GM18507 (cell line): ENCODE data around the gene NSUN4.
A peak's percentile ranks its signal among the peaks of the same experiment; 100 is the strongest.
"Not testable (repeated sequence)": the region's sequence is repeated elsewhere in the genome, so short reads cannot be mapped to it uniquely, and the experiment has no call there.

ENCODE experiments used
- DNase-seq: peaks from one replicate; pipeline ENCODE4 v3.0.0; 2011; ENCODE audit warnings: low read depth; ENCODE audit not compliant: insufficient read length; ENCODE audit errors: extremely low spot score
- FAIRE-seq: peaks from 2 replicates; lab custom pipeline; 2011; peaks lifted over from hg19 to GRCh38; lab: Jason Lieb, UNC

Gene NSUN4

DNA sequence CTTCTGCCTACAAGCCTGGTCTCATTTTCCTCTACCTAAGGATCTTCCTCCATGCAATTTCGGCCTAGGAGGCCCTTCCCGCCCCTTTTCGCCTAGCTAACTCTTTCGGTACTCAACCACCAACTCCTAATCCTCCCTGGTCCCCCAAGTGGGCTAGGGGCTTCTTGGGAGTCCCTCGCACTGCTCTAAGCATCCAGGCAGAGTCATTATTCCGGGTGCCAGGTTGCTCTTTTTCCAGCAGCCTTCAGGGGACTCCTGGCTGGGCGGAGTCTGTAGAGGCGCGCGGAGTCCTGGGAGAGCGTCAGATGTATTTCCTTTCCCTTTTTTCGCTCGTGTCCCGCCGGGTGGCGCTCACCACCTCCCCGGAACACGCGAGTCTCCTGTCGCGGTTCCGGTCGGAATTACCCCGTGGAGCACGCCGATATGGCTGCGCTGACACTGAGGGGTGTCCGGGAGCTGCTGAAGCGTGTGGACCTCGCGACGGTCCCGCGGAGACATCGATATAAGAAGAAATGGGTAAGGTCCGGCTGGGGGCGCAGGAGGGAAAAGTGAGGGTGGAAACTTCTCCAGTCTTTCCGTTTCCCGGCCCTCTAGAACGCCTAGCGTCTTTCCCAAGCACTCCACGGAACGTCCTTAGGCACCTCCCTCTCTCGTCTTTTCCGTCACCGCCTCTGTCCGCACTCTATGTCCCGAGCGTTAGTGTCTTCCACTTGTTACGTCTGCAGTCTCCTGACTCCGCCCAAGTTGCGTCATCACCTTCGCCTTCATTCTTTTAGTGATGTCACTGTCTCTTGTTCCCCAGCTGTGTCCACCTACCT, at the start of gene NSUN4:
NSUN4 (plus strand) TSS at position 404 of the 818 bp plus-strand sequence; CDS start at position 424, 20 bp downstream.
- FAIRE-seq (peak; percentile 92), DNase-seq (peak; percentile 67)

DNA sequence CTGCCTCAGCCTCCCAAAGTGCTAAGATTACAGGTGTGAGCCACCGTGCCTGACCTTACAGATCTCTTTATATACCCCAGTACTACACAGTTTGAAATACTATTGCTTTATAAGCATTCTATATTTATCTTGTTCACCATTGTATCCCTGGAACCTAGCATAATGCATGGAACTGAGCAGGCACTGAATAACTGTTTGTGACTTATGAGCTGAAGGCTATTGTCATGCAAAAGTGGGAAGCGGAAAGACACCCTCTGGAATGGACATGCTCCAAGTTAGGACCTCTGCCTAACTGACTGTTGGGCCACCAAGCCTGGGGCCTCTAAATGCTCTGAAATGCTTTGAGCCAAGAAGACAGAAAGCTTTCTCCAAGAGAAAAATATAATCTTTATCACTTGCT, 45.3 kb upstream of the NSUN4 start:
- no peak for FAIRE-seq
- DNase-seq, result no peak

DNA sequence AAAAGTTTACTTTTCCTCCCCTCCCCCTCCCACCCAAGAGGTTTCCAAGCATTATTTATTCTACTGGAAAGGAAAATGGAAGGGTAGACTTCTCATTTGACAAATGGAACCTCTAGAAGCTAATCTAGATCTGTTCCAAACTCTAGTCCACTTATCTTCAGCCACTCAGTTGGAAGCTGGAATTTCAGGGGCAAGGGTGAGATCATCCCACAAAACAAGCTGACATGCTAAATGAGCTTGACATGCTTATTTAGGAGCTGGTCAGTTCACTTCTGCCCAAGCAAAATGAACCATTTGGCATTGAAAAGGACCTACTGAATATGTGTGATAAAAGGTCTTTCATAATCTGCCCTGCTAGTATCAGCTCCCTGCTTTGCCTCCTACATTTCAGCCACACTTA, 42.2 kb upstream of the NSUN4 start:
- no peak for DNase-seq
- no peak for FAIRE-seq

DNA sequence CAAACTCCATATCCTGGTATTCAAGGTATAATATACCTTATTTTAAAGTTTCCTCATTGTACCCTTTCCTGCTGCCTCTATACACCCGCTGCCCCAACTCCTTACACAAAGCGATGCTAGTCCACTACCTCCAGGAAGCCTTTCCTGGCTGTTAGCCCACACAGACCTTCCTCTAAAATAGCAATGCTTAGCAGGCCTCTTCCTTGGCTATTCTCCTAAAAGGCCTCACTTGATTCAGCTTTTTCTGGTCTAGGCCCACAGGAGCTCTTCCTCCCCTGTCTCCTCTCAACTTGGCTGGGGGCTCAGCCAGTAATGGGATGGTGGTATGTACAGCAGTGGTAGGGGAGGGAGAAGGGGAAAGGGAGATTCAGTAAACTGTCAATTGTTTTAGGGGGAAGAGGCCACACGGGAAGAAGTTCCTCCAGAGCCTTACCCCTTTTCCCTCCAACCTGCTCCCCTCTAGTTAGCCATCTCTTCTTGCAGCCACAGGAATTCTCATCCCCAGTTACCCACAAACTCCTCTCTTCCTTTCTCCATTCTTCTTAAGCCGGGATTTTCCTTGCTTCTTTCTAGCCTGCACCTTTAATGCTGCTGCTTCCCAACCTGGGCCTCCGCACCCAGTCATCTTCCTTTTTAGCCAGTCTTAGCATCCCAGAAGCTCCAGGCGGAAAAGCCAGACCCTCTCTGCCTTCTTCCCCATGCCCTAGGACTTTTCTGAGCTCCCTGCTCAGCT, 39.8 kb upstream of the NSUN4 start:
- FAIRE-seq, result no peak
- DNase-seq, result no peak

DNA sequence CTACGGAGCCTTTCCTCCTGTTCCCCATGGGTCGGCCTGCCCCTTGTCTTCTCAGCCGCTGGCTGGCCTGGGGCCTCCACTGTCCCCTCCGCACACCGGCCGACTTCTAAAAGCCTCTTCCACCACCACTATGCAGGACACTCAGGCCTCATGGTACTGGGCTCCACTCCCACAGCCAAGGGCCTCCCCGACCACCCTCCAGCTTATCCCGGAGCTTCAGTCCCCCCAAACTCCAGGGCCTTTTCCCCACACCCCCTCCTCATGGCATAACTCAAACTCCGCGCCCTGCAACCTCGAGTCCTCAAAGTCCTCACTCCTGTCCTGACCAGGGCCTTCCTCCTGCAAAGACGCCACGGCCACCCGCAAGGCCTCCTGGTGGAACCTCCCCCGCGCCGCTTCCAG, 39.2 kb upstream of the NSUN4 start:
- no peak for FAIRE-seq
- no peak for DNase-seq

DNA sequence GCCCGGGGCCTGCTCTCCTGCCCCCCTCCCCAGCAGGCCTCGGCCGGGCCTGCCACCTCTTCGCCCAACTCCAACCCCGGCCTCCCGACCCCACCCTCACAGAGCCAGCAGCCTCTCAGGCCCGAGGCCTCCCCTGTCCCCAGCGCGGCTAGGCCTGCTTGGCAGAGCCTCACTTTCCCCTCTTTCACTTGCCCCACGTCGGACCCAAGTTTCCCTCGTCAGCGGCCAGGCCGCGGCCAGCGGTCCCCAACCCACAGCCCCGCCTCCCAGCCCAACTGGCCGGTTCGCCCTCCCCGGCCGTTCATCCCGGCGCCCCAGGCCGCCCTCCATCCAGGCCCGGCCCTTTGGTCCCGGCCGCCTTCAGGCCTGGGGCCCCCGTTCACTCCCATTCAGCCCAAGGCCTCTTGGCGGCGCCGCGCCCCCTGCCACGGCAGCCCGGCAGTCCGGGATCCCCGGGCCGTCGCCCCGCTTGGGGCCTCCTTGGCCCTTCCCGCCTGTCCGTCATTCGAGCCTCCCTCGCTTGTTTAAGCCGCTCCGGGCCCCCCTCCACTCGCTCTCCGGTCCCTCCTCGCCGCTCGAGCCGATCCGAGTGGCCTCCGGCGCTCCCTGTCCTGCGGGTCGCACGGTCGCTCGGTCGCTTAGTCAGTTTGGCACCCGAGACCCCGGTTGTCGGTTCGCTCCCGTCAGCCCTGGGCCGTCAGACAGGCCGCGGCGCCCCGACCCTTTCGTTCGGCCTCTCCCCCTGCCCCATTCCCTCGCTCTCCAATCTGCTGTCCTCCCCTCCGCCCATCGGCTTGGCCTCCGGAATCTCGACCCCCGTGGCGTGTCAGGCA, 38.6 kb upstream of the NSUN4 start:
- FAIRE-seq (no peak), DNase-seq (peak; percentile 40)

DNA sequence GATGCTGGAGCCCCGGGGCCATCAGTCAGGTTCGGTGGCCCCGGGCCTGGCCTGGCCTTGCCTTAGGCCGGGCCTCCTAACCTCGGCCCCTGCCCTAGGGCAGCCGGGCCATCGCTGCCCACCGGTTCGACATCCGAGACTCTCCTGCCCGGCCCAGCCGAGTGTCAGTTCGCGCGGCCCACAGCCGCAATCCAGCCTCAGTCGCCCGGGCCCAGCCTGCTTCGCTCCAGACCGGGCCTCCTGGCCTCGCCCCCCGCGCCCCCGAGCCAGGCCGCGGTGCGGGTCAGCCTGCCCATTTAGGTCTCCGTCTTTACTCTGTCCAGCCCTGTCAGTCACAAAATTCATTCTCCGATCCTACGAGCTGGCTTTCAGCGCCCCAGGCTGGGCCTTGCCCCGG, 38.0 kb upstream of the NSUN4 start:
- FAIRE-seq, result no peak
- no peak for DNase-seq

DNA sequence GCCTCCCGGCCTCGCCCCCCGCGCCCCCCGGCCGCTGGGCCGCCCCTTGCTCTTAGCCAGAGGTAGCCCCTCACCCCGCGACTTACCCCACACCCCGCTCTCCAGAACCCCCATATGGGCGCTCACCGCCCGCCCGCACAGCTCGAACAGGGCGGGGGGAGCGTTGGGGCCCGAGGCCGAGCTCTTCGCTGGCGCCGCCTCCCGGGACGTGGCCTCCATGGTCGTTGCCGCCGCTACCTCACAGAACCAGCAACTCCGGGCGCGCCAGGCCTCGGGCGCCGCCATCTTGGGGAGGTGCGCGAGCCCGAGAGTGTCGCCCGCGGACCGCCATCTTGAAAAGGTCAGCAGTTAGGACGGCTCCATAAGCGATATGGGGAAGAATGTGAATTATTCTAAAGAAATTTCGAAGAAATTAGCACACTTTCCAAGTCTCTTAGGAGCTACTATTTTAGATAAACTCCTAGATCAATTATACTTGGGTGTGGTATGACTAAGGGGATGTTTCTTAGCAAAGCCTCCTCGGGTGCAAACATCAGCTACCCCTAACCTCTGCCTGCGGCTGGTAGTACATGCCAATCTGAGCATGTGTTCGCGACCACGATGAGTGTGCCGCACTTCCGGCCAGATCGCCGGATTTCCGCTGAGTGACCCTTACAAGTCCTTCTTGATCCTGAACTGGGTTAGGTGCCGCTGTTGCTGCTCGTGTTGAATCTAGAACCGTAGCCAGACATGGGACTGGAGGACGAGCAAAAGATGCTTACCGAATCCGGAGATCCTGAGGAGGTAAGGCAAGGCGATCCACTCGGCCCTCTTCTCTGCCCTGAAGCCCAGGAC, 37.4 kb upstream of the NSUN4 start, which contains the start of the genes LRRC41 and UQCRH:
LRRC41 (minus strand) TSS at position 579 of the 834 bp plus-strand sequence; CDS start at position 285, 294 bp downstream.
UQCRH (plus strand) TSS at position 661 of the 834 bp plus-strand sequence; CDS start at position 730, 69 bp downstream.
- DNase-seq, result peak; percentile 81

DNA sequence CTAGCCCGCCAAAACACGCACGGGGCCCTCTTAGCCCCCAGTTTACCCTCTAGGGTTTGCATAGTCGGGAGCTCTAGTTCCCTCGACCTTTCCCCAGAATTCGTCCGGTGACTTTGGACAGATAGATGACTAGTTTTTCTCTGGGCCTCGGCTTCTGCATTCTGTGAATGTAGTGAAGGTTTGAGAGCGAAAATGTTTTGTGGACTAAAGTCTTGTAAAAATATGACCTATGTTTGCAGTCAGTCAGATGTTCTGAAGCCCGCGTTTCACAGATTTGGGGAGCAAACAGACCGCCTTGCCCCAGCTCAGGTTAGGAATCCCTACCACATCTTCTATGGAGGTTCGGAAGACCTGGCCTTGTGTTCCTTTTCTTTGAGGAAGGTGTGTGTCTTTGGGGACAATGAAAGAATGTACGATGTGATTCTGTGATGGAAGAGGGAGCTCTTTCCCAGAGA, 36.7 kb upstream of the NSUN4 start:
- DNase-seq (no peak), FAIRE-seq (no peak)

More for the DNA sequence above, 37.4 kb upstream of the NSUN4 start, which contains the start of the genes LRRC41 and UQCRH:
- peak; percentile 93 for FAIRE-seq

DNA sequence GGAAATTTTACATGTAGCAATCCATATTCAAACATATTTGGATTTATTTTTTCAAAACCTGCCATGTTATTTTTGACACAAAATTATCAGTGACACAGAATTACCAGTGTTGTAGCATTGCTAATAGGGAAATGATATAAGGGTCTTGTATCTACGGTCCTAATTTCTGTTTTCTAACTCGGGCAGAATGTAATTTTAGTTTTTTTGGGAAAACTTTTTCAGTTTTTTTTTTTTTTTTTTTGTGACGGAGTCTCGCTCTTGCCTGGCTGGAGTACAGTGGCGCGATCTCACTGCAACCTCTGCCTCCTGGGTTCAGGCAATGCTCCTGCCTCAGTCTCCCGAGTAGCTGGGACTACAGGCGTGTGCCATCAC, 34.5 kb upstream of the NSUN4 start:
- FAIRE-seq, result no peak

DNA sequence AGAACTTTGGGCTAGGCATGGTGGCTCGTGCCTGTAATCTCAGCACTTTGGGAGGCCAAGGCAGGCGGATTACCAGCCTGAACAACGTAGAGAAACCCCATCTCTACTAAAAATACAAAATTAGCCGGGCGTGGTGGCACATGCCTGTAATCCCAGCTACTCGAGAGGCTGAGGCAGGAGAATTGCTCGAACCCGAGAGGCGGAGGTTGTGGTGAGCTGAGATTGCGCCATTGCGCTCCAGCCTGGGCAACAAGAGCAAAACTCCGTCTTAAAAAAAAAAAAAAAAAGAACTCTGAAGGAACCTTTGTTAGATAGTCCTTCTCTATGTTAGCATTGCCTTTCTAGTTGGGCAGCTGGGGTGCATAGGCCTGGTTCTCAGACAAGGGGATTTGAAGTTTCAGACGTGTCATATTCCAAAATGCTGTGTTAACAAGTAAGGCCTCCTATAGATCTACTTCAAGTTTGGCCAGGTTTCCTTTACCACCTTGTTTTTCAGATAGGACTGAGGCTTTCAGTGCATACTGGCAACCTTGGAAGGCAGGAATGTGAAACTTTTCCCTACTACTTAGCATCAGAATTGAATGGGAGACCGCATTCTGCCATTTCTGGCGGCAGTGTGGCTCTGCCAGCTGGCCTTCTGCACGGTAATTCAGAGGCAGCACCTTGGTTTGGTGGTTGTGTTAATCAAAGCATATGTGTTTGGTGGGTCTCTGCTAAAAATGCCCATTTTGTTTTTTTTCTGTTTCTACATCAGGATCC, 31.0 kb upstream of the NSUN4 start:
- no peak for DNase-seq
- no peak for FAIRE-seq

More for the DNA sequence above, 34.5 kb upstream of the NSUN4 start:
- no peak for DNase-seq

DNA sequence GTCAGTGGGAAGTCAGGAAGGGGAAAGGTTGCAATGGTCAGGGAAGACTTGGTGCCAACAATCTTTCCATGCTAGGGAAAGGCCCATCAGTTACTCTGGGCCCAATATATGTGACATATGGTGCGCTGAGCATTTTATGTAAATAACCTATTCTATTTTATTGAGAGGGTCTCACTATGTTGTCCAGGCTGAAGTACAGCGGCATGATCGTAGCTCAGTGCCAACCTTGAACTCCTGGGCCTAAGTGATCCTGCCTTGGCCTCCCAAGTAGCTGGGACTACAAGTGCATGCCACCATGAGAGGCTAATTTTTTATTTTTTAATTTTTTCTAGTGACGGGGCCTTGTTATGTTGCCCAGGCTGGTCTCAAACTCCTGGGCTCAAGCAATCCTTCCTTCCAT, 30.3 kb upstream of the NSUN4 start:
- FAIRE-seq (no peak), DNase-seq (no peak)

DNA sequence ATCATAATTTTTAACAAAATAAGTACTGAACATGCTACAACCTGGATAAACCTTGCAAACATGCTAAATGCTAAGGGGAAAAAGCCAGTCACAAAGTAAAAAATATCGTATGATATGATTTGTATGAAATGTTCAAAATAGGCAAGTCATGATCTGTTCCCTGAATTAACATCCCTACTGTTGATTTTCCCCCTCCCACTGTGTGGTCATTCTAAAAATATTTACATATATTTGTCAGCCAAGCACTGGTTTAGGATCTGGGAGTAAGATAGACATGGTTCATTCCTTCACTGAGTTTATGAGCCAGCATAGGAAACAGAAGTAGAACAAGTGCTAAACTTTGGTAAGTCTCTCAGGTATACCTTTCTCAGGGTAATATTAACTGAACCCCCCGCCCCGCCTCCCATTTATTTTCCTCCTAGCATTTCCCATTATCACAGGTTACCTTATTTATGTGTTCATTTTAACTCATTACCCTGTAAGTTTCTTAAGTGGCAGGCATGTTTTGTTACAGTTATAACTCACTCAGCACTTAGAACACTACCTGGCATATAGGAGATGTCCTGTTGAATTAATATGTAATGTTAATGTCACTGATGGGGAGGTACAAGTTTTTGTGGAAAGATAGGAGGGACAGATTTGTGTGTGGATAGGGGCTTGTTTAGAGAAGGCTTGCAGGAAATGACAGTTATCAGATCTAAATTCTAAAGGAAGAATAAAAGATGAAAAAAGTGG, 24.8 kb upstream of the NSUN4 start:
- FAIRE-seq (no peak), DNase-seq (no peak)

DNA sequence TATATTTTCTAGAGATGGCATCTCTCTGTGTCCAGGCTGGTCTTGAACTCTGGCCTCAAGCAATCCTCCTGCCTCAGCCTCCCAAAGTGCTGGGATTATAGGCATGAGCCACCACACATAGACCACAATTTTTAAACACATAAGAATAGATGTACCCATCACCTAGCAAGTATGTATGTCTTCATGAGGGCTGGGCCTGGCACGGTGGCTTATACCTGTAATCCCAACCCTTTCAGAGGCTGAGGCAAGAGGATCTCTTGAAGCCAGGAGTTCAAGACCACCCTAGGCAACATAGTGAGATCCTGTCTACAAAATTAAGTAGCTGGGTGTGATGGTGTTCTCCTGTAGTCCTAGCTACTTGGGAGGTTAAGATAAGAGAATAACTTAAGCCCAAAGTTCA, 23.3 kb upstream of the NSUN4 start:
- FAIRE-seq (no peak), DNase-seq (no peak)

DNA sequence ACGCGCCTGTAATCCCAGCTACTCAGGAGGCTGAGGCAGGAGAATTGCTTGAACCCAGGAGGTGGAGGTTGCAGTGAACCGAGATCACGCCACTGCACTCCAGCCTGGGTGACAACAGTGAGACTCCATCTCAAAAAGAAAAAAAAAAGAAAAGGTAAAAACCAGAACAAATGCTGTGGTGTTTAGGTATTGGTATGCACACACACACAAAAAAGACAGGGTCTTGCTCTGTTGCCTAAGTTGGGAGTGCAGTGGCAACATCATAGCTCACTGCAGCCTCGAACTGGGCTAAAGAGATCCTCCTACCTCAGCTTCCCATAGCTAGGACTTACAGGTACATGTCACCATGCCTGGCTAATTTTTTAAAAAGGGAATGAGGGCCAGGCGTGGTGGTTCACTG, 21.3 kb upstream of the NSUN4 start:
- not testable (repeated sequence) for DNase-seq, FAIRE-seq

DNA sequence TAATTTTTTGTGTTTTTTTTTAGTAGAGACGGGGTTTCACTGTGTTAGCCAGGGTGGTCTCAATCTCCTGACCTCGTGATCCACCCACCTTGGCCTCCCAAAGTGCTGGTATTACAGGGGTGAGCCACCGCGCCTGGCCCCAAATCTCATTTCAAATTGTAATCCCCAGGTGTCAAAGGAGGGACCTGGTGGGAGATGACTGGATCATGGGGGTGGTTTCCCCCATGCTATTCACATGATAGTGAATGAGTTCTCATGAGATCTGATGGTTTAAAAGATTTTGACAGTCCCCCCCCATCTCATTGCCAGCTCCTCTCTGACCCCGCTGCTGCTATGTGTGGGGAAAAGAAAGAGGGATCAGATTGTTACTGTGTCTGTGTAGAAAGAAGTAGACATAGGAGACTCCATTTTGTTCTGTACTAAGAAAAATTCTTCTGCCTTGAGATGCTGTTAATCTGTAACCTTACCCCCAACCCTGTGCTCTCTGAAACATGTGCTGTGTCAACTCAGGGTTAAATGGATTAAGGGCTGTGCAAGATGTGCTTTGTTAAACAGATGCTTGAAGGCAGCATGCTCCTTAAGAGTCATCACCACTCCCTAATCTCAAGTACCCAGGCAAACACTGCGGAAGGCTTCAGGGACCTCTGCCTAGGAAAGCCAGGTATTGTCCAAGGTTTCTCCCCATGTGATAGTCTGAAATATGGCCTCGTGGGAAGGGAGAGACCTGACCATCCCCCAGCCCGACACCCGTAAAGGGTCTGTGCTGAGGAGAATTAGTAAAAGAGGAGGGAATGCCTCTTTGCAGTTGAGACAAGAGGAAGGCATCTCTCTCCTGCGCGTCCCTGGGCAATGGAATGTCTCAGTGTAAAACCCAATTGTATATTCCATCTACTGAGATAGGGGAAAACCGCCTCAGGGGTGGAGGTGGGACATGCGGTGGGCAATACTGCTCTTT, 20.4 kb upstream of the NSUN4 start:
- DNase-seq, FAIRE-seq: not testable (repeated sequence)
